ENCODE measurements around the gene KPNA2.
"Not testable (repeated sequence)": the region's sequence is repeated elsewhere in the genome, so short reads cannot be mapped to it uniquely, and the experiment has no call there.

The KPNA2 gene

GRCh38 chr17:68061512-68062313, 26.2 kb downstream of the KPNA2 start:
- DNase-seq, result no peak

GRCh38 chr17:68065366-68065765, 29.8 kb downstream of the KPNA2 start:
- not testable (repeated sequence) for DNase-seq

GRCh38 chr17:68068512-68068911, 33.0 kb downstream of the KPNA2 start:
- DNase-seq, result not testable (repeated sequence)

DNA sequence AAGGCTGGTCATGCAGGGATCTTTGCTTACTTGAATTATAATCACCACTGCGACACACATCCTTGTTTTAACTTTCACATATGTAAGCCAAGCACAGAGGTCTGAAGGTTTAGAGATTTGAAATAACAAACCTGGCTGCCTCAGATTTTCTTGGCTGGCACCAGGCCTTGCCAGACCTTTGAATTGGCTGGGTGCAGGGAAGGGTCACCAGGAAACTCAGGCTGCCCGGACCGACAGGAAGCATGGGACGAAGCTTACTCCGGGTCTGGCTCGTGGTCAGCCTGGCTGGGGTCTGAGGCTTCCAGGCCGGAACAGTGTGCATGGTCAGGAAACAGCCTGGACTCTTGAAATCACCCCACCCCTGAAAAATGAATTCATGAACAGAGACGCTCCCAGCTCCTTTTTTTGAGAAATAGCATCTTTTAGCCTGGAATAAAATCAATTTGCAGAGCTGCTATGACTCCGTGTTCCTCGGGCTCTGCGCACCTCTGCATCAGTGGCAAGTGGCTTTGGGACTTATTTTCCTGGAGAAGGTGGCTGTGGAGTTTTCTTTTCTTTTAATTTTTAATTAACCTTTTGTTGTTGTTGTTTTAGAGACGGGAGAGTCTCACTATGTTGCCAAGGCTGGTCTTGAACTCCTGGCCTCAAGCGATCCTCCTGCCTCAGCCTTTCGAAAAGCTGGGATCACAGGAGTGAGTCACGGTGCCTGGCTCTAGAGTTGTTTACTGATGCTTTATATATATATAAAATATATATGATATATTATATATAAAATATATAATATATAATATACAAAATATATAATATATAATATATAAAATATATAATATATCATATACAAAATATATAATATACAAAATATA, 35.3 kb downstream of the KPNA2 start:
- DNase-seq, result not testable (repeated sequence)

DNA sequence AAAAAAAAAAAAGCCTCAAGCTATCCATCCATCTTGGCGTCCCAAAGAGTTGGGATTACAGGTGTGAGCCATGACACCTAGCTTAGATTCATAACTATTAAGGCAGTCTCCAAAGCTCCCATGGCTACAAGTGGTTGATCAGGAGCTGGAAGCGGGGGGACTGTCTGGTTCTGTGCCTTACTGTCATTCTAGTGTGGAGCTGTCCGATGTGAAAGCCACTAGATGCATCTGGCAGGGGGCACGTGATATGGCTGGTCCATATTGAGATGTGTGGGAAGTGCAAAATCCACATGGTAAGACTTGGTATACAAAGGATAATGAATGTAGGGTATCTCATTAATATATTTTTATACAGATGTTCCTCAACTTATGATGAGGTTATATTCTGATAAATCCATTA, 38.7 kb downstream of the KPNA2 start:
- DNase-seq, result no peak

DNA sequence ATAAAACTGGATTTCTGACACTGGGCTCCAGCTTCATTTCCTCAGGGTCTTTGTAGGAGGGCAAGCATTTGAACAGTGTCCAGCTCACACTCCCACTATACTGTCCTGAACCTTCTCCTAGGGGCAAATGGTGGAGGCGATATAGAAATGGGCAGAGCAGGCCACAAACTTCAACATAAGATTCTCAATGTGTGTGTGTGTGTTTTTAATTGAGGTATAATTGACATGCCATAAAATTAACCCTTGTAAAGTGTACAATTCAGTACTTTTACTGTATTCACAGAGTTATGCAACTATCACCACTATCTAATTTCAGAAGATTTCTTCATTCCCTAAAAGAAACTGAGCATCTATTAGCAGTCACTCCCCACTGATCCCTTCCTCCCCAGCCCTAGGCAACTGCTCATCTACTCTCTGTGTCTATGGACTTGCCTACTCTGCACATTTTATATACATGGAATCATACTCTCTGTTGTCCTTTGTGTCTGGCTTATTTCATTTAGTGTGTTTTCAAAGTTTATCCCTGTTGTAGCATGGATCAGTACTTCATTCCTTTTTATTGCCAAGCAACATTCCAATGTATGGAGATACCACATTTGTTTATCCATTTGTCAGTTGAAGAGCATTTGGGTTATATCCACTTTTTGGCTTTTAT, 40.5 kb downstream of the KPNA2 start:
- DNase-seq, result not testable (repeated sequence)

DNA sequence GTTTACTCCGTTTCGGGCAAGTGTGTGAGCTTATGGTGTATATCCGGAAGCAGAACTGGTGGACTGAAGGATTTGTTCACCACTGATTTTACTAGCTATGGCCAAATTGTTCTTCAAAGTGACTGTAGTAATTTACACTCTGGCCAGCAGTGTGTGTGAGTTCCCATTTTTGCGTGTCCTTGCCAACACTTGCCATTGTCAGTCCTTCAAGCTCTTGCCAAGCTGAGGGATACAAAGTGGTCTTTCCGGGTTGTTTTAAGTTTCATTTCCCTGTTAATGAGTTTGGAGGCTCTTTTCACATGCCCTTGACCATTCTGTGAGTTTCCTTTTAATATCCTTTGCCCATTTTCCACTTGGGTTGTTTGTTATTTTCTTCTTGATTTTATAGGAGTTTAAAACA, 42.0 kb downstream of the KPNA2 start:
- DNase-seq, result not testable (repeated sequence)

- DNase-seq, result no peak
Measured at GRCh38 chr17:68080411-68081150, 45.0 kb downstream of the KPNA2 start.

DNA sequence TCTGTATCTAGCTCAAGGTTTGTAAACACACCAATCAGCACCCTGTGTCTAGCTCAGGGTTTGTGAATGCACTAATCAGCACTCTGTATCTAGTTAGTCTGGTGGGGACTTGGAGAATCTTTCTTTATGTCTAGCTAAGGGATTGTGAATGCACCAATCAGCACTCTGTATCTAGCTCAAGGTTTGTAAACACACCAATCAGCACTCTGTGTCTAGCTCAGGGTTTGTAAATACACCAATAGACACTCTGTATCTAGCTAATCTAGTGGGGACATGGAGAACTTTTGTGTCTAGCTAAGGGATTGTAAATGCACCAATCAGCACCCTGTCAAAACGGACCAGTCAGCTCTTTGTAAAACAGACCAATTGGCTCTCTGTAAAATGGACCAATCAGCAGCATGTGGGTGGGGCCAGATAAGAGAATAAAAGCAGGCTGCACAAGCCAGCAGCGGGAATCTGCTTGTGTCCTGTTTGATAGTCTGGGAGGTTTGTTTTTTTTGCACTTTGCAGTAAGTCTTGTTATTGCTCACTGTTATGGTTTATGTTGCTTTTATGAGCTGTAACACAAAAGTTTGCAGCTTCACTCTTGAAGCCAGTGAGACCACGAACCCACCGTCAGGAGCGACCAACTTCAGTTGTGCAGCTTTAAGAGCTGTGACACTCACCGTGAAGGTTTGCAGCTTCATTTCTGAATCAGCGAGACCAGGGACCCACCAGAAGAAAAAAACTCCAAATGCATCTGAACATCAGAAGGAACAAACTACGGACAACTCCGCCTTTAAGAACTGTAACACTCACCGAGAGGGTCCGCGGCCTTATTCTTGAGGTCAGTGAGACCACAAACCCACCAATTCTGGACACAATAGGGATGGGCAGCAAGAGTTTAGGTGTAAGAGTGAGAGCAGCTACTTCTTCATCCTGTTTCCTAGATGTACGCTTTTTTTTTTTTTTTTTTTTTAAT, 46.0 kb downstream of the KPNA2 start:
- not testable (repeated sequence) for DNase-seq

DNA sequence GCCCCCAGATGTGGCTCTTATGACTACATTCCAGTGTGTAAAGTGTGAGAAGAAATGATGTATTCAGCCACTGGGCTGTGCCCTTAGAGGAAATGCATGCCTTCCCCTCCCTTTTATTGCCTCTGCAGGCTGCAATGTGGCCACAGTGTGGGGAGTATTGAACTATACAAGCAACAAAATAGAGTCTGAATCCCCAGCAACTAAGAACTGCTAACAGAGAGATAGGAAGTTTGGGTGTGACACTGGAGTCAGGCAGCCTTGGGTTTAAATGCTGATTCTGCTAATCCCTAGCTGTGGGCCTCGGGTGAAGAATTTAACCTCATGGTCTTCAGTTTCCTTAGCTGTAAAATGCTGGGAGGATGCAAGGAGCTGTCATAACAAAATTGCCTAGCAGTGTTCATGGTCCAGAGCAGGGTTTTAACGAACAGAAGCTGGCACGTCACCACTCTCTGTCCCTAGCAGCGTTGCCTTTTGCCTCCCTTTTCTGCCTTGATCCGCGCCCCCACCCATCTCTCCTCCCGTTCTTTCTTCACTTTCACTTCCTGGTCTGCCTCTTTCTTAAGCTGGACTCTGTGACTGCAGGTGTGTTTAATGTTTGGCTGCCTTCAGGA, 50.3 kb downstream of the KPNA2 start:
- DNase-seq, result no peak

GRCh38 chr17:68086666-68087065, 51.1 kb downstream of the KPNA2 start:
- not testable (repeated sequence) for DNase-seq

DNA sequence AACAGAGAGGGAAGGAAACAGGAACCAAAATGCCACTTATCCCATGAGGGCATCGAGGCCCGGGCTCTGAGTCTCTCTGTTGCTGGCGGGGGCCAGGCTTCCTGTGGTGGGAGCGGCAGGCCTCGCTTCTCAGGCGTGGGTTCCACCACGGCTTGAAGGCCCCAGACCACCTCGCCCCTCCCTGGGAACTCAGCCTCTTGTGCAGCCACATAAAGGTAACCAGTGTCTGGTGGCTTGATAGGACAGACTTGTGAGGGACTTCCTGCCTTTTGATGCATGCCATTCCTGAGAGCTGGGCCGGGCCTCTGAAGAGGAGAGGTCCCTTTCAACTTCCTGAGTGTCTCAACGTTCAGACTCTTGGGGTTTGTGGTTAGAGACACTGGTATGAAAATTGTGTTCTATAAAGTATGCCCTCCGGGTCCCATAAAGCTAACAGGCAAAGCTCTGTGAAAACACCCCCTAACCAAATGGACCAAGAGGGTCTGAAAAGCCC, 51.6 kb downstream of the KPNA2 start:
- DNase-seq, result not testable (repeated sequence)

DNA sequence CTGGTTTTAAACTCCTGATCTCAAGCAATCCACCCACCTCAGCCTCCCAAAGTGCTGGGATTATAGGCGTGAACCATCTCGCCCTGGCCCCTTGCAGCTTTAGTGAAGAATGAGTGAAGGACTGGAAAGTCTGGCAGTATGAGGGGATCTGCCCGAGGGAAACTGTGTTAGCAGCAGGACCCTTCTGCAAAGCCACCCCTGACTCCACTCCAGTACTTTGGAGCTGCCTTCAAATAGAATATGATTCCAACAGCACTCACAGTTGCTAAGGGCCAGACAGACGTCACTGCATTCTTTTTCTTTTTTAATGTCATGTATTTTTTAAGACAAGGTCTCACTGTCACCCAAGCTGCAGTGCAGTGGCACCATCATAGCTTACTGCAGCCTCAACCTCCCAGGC, 52.3 kb downstream of the KPNA2 start:
- DNase-seq, result no peak

- DNase-seq, result peak; percentile 5
Measured at GRCh38 chr17:68089881-68090280, 54.3 kb downstream of the KPNA2 start.

DNA sequence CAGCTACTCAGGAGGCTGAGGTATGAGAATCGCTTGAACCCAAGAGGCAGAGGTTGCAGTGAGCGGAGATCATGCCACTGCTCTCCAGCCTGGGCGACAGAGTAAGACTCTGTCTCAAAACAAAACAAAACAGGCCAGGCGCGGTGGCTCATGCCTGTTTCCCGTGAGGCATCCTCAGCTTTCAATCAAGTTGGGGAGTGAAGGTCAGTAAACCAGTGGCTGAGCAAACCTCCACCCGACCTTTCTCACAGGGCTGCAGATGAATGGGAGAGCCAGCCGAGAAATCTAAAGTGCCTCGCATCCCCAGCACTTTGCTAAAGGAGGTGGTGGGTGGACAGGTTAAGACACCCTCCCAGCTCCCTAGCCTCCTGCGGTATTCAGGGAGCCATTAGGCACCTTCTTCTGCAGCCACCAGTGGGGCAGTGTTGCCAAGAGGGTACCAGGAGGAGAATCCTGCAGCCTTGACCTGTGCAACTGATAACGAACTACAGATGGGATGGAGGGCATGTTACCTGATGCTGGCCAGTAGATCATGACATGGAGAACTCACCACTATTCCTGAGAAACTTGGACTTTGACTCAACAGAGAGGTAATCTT, 59.0 kb downstream of the KPNA2 start:
- DNase-seq, result no peak

DNA sequence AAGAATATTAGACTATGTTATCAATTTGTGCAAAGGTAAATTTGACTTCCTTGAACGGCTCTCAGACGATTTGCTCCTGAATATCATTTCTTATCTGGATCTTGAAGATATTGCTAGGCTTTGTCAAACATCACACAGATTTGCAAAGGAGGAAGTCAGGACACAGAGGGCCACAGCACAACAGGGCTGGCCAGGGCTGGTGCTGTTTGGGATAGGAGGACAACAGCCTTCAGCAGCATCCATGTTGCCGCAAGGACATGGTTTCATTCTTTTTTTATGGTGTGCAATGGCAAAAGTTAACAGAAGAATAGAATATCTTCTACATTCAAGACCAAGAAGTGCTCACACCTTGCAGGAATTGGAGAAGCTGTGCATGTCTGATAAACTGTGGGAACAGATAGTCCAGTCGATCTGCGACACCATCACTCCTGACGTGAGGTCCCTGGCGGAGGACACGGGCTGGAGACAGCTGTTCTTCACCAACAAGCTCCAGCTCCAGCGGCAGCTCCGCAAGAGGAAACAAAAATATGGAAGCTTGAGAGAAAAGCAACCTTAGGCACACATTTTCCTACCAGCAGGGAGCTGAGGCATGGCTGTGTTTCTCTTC, 59.8 kb downstream of the KPNA2 start:
- no peak for DNase-seq

DNA sequence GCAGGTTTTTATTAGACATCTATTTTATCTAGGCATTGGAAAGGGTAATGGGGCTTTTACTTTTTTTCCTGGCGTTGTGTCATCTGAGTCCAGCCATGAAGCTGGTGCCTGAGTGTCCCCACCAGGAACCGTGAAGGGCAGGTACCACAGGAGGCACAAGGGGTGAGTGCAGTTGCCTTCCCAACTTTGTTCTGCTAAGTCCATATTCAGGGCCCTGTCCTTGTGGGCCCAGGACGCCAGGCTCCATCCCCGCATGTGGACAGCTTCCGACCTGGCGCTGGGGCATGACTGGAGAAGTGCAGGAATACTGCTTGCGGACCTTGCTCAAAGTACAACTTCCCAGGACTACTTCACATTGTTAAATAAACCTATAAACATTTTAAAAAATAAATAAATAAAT, 60.6 kb downstream of the KPNA2 start:
- no peak for DNase-seq

Data from midbrain (tissue), 1 donor.